ENCODE measurements around the gene MLPH. TPM values are rescaled to one million over a fixed set of nuclear protein-coding genes. Genes with fewer than 3 reads are reported as not detected.

Gene MLPH
- total and polyA plus RNA-seq, 9 of the 15 experiments (the other 6 are each of a cell fraction or from before 2014, with no cell fraction given) = 0.22 TPM; not detected in 8

- BruUV-seq (replicated peaks) = no TSS peak
- FAIRE-seq (no peak), DNase-seq (ENCODE audit: extremely low read depth in 1 of 4, low spot score in 3 of 4) (no peak), ATAC-seq (no peak)
- Histone ChIP-seq H3K9ac (ENCODE audit: insufficient read depth in 1 of 2, low read depth in 2 of 2, low read length in 2 of 2) (no peak overlapping the region), H3K4me1 (replicated peaks in 1 of 2; ENCODE audit: control insufficient read depth in 2 of 2, insufficient read depth in 2 of 2, low read length in 2 of 2) (no peaks in the 10 kb centered on the region), H3K4me3 (no peak overlapping the region), H4K20me1 (replicated peaks; ENCODE audit: control insufficient read depth, insufficient read depth, low read length) (no peaks in the 10 kb centered on the region), H3K4me2 (ENCODE audit: insufficient read depth, low read length) (no peak overlapping the region), H3K27me3 (ENCODE audit: control insufficient read depth in 2 of 2, insufficient read depth in 2 of 2, low read length in 2 of 2) (peaks cover 0 to 37% of the 10 kb centered on the region in 2 experiments; a peak in 3 of 5 replicates), H2AFZ (ENCODE audit: low read depth, low read length) (no peak overlapping the region), H3K9me3 (replicated peaks; ENCODE audit: control insufficient read depth, insufficient read depth, low read depth, low read length) (no peaks in the 10 kb centered on the region), H3K36me3 (ENCODE audit: control insufficient read depth, insufficient read depth, low read length) (no peaks in the 10 kb centered on the region), H3K79me2 (ENCODE audit: control insufficient read depth, insufficient read depth, low read length) (no peaks in the 10 kb centered on the region), H3K9me1 (ENCODE audit: control insufficient read depth, insufficient read depth, low read length) (no peaks in the 10 kb centered on the region), H3K27ac (ENCODE audit: extremely low read depth, low read depth, low read length) (no peak overlapping the region)
- in situ Hi-C loops (cut with MboI) (no loop called here), intact Hi-C loops (cut with micrococcal nuclease) (no loop called here)
- peak; percentile 37; the same call in 1 of the 2 replicates for TF ChIP-seq USF2 (CRISPR knock-in tag; IDR thresholded peaks at IDR 0.05)
- no peak for TF ChIP-seq RBM25 (IDR thresholded peaks at IDR 0.05; ENCODE audit: low read depth, low read length, severe bottlenecking)
- CTCF ChIA-PET (ENCODE audit: low intra/inter-chr PET ratio) = no interaction called here
- POLR2A ChIA-PET = no interaction called here
- 1% methylated on average over 11 of the region's 11 CpGs for whole genome bisulfite sequencing (ENCODE audit: insufficient coverage, low coverage, missing lambda C conversion rate)
These were observed 40.2 kb downstream of the MLPH start for GRCh38 chr2:237527233-237527632.

GRCh38 chr2:237527766-237528165, 40.7 kb downstream of the MLPH start:
- Histone ChIP-seq H3K9me3 (replicated peaks; ENCODE audit: control insufficient read depth, insufficient read depth, low read depth, low read length) (no peaks in the 10 kb centered on the region), H3K27ac (ENCODE audit: extremely low read depth, low read depth, low read length) (no peak overlapping the region), H3K9me1 (ENCODE audit: control insufficient read depth, insufficient read depth, low read length) (no peaks in the 10 kb centered on the region), H3K4me3 (no peak overlapping the region), H3K9ac (ENCODE audit: insufficient read depth in 1 of 2, low read depth in 2 of 2, low read length in 2 of 2) (no peak overlapping the region), H3K4me2 (ENCODE audit: insufficient read depth, low read length) (no peak overlapping the region), H3K36me3 (ENCODE audit: control insufficient read depth, insufficient read depth, low read length) (no peaks in the 10 kb centered on the region), H3K27me3 (ENCODE audit: control insufficient read depth in 2 of 2, insufficient read depth in 2 of 2, low read length in 2 of 2) (peaks cover 0 to 40% of the 10 kb centered on the region in 2 experiments; a peak in 3 of 5 replicates), H3K4me1 (replicated peaks in 1 of 2; ENCODE audit: control insufficient read depth in 2 of 2, insufficient read depth in 2 of 2, low read length in 2 of 2) (no peaks in the 10 kb centered on the region), H3K79me2 (ENCODE audit: control insufficient read depth, insufficient read depth, low read length) (no peaks in the 10 kb centered on the region), H2AFZ (ENCODE audit: low read depth, low read length) (no peak overlapping the region), H4K20me1 (replicated peaks; ENCODE audit: control insufficient read depth, insufficient read depth, low read length) (no peaks in the 10 kb centered on the region)
- intact Hi-C loops (cut with micrococcal nuclease) (no loop called here), in situ Hi-C loops (cut with MboI) (no loop called here)
- FAIRE-seq = no peak
- POLR2A ChIA-PET = no interaction called here
- DNase-seq (ENCODE audit: extremely low read depth in 1 of 4, low spot score in 3 of 4) = no peak
- CTCF ChIA-PET (ENCODE audit: low intra/inter-chr PET ratio) = no interaction called here
- TF ChIP-seq KDM2B (CRISPR knock-in tag; IDR thresholded peaks at IDR 0.05) = no peak
- no peak for TF ChIP-seq KAT8 (IDR thresholded peaks at IDR 0.05; ENCODE audit: low read depth)
- TF ChIP-seq ZNF146 (CRISPR knock-in tag; IDR thresholded peaks at IDR 0.05; ENCODE audit: unreplicated experiment) = peak; percentile 50
- no peak for TF ChIP-seq POLR2G (IDR thresholded peaks at IDR 0.05; ENCODE audit: low read depth, low read length)
- 3% methylated on average over 5 of the region's 5 CpGs for WGBS (ENCODE audit: insufficient coverage, low coverage, missing lambda C conversion rate)
- no peak for ATAC-seq
- BruUV-seq (replicated peaks) = no TSS peak

Data from K562 (cell line).